Measurements from ENCODE around the gene WWC2. TPM values are rescaled to one million over a fixed set of nuclear protein-coding genes. Genes with fewer than 3 reads are reported as not detected.

WWC2 gene
- total and polyA plus RNA-seq, 3 experiments from 2014 or later, result 0.80 to 1.7 (median 0.85) TPM

DNA sequence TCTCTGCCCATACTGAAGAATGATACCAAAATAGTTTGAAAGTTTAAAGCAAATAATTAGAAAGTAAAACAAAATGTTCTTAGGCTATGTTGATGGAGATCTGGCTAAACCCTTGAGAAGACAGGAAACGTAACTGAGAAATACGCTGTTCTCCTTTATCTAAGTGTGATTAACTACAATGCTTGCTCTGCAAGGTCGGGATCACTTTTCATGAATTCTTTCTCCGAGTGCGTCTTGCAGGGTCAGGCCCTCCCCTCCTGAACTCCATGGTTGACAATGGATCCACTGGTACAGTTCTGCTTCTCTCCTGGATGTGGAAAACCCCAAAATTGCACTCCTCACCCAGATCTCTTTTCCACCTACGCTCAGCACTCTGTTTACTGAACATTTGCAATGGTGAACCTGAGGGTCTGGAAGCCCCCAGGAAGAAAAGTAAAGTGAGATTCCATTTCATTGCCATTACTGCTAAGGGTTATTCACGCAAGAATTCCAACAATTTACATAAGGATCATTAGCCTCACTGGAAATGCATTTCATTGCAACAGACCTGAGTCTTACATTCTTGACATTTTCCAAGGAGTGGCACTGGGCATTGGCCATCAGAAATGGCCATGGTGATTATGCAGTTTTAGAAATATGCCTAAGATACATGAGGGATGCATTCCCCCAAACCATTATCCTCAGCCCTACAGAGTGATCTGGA, 24.6 kb upstream of the WWC2 start:
- no peak for DNase-seq
- POLR2A ChIA-PET, result no interaction called here
- Mint-ChIP-seq H3K27ac (no peak overlapping the region), H3K9me3 (peaks cover 0 to 8% (median 3%) of the 10 kb centered on the region in 5 donors), H3K4me1 (peaks cover 0 to 4% (median 0%) of the 10 kb centered on the region in 3 donors), H3K36me3 (no peaks in the 10 kb centered on the region), H3K27me3 (peaks cover 8 to 15% of the 10 kb centered on the region in 2 donors), H3K4me3 (no peak overlapping the region)
- no peaks in the 10 kb centered on the region for H3K4me1 ChIP-seq (ENCODE audit: insufficient read depth, low read length)
- CTCF ChIA-PET, result interaction anchor here (0.6 to 3.1 kb wide), 10 partner anchors 8 to 333 kb away, joined by 3 to 16 read pairs (median 4); no protein-coding TSS in a partner anchor
- H3K27me3 ChIP-seq (ENCODE audit: insufficient read depth, low read length, poor library complexity, severe bottlenecking), result no peaks in the 10 kb centered on the region
- H3K9me3 ChIP-seq (ENCODE audit: low read length), result no peaks in the 10 kb centered on the region
- no peak overlapping the region for H3K4me3 ChIP-seq (ENCODE audit: low read length)
- H3K27ac ChIP-seq (ENCODE audit: low read depth, low read length), result no peak overlapping the region
- H3K36me3 ChIP-seq (ENCODE audit: insufficient read depth, low read length), result no peaks in the 10 kb centered on the region

GRCh38 chr4:183078634-183079033, 20.4 kb upstream of the WWC2 start:
- no peaks in the 10 kb centered on the region for H3K9me3 Mint-ChIP-seq
- Histone ChIP-seq H3K9me3 (ENCODE audit: low read length) (no peaks in the 10 kb centered on the region), H3K4me3 (ENCODE audit: low read length) (no peak overlapping the region), H3K27me3 (ENCODE audit: insufficient read depth, low read length, poor library complexity, severe bottlenecking) (no peaks in the 10 kb centered on the region), H3K27ac (ENCODE audit: low read depth, low read length) (no peak overlapping the region), H3K4me1 (ENCODE audit: insufficient read depth, low read length) (no peaks in the 10 kb centered on the region), H3K36me3 (ENCODE audit: insufficient read depth, low read length) (no peaks in the 10 kb centered on the region)
- POLR2A ChIA-PET, result no interaction called here
- no peak overlapping the region for H3K4me3 Mint-ChIP-seq
- no peaks in the 10 kb centered on the region for H3K36me3 Mint-ChIP-seq
- H3K27me3 Mint-ChIP-seq, result peaks cover 4 to 15% of the 10 kb centered on the region in 2 donors
- H3K27ac Mint-ChIP-seq, result no peak overlapping the region
- CTCF ChIA-PET, result interaction anchor here (0.6 kb wide), 1 partner anchor 172 kb away, joined by 3 read pairs; no protein-coding TSS in a partner anchor
- H3K4me1 Mint-ChIP-seq, result peaks cover 0 to under 1% (median 0%) of the 10 kb centered on the region in 3 donors
- no peak for DNase-seq

DNA sequence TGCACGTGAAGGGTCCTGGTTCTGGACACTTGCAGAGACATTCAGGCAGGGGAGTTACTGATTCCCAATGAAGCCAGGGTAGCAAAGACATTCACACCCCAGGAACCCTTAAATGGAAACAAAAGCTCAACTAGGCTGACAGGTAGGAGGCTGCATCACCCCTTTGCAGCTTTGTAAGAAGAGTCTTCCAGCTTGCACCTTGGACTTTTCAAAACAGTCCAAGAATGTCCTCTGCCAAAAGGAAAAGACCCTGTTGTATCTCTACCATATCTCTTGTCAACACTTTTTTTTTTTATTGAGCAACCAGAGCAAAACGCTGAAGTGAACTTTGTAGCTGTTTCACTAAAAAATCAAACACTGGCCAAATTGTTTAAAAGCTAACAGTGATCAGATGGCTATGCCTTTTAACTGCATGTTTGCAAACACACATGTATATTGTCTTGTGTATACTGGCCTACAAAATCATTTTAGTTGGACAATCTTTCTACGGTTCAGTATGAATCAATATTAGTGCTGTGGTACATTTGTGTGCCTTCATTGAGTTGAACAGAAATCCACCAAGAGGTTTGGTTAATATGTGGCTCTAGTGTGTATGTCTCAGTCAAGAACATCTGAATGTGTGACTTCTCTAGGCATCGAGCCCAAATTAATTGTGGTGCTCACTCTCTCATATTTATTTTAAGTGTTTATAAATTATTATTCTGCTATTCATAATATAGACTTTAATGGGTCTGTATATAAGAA, 18.5 kb upstream of the WWC2 start:
- H3K36me3 Mint-ChIP-seq, result no peaks in the 10 kb centered on the region
- no peaks in the 10 kb centered on the region for H3K9me3 Mint-ChIP-seq
- Histone ChIP-seq H3K27me3 (ENCODE audit: insufficient read depth, low read length, poor library complexity, severe bottlenecking) (no peaks in the 10 kb centered on the region), H3K4me3 (ENCODE audit: low read length) (no peak overlapping the region), H3K36me3 (ENCODE audit: insufficient read depth, low read length) (no peaks in the 10 kb centered on the region), H3K27ac (ENCODE audit: low read depth, low read length) (no peak overlapping the region), H3K9me3 (ENCODE audit: low read length) (no peaks in the 10 kb centered on the region), H3K4me1 (ENCODE audit: insufficient read depth, low read length) (no peaks in the 10 kb centered on the region)
- no peak for DNase-seq
- H3K27ac Mint-ChIP-seq, result no peak overlapping the region
- CTCF ChIA-PET, result no interaction called here
- H3K4me1 Mint-ChIP-seq, result no peaks in the 10 kb centered on the region
- POLR2A ChIA-PET, result no interaction called here
- H3K27me3 Mint-ChIP-seq, result peaks cover 1 to 7% of the 10 kb centered on the region in 2 donors
- H3K4me3 Mint-ChIP-seq, result no peak overlapping the region

- H3K36me3 Mint-ChIP-seq, result no peaks in the 10 kb centered on the region
- H3K4me1 Mint-ChIP-seq, result no peaks in the 10 kb centered on the region
- CTCF ChIA-PET, result no interaction called here
Observed at GRCh38 chr4:183081116-183081469, 18.0 kb upstream of the WWC2 start.

DNA sequence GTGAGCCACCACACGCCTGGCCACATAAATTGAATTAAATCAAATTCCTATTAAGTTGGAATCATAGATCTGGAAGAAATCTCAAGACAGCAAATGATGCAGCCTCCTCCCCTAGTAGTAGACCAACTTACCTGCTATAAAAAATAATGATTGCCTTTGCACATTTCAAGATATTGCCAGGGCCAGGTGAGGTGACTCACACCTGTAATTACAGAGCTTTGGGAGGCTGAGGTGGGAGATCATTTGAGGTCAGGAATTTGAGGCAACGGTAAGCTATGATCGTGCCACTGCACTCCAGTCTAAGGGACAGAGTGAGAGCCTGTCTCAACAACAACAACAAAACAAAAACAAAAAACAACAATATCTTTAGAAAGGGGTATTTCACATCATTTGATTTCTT, 17.0 kb upstream of the WWC2 start:
- H3K27ac ChIP-seq (ENCODE audit: low read depth, low read length), result no peak overlapping the region
- H3K4me3 ChIP-seq (ENCODE audit: low read length), result no peak overlapping the region
- DNase-seq, result no peak
- Mint-ChIP-seq H3K9me3 (no peaks in the 10 kb centered on the region), H3K4me1 (no peaks in the 10 kb centered on the region), H3K27me3 (peaks cover 0 to 6% of the 10 kb centered on the region in 2 donors), H3K27ac (peak overlapping the region in 1 of 8 donors; percentile 50), H3K4me3 (no peak overlapping the region), H3K36me3 (no peaks in the 10 kb centered on the region)
- H3K4me1 ChIP-seq (ENCODE audit: insufficient read depth, low read length), result no peaks in the 10 kb centered on the region
- H3K9me3 ChIP-seq (ENCODE audit: low read length), result no peaks in the 10 kb centered on the region
- no peaks in the 10 kb centered on the region for H3K36me3 ChIP-seq (ENCODE audit: insufficient read depth, low read length)
- CTCF ChIA-PET, result interaction anchor here (0.9 kb wide), 1 partner anchor 8 kb away, joined by 3 read pairs; no protein-coding TSS in a partner anchor
- H3K27me3 ChIP-seq (ENCODE audit: insufficient read depth, low read length, poor library complexity, severe bottlenecking), result no peaks in the 10 kb centered on the region
- POLR2A ChIA-PET, result no interaction called here

More at GRCh38 chr4:183081116-183081469, 18.0 kb upstream of the WWC2 start:
- Histone ChIP-seq H3K27ac (ENCODE audit: low read depth, low read length) (no peak overlapping the region), H3K4me3 (ENCODE audit: low read length) (no peak overlapping the region), H3K36me3 (ENCODE audit: insufficient read depth, low read length) (no peaks in the 10 kb centered on the region), H3K4me1 (ENCODE audit: insufficient read depth, low read length) (no peaks in the 10 kb centered on the region), H3K9me3 (ENCODE audit: low read length) (no peaks in the 10 kb centered on the region), H3K27me3 (ENCODE audit: insufficient read depth, low read length, poor library complexity, severe bottlenecking) (no peaks in the 10 kb centered on the region)
- Mint-ChIP-seq H3K9me3 (no peaks in the 10 kb centered on the region), H3K27ac (no peak overlapping the region), H3K4me3 (no peak overlapping the region), H3K27me3 (peaks cover 1 to 6% of the 10 kb centered on the region in 2 donors)
- POLR2A ChIA-PET, result no interaction called here
- DNase-seq, result no peak

- no peaks in the 10 kb centered on the region for H3K36me3 ChIP-seq (ENCODE audit: insufficient read depth, low read length)
- no peak for DNase-seq
- Mint-ChIP-seq H3K4me3 (no peak overlapping the region), H3K27ac (peak overlapping the region in 2 of 8 donors; percentile 14 to 22), H3K4me1 (peaks cover 5 to 9% (median 9%) of the 10 kb centered on the region in 3 donors), H3K27me3 (peaks cover 7 to 26% of the 10 kb centered on the region in 2 donors), H3K9me3 (peaks cover 0 to under 1% (median 0%) of the 10 kb centered on the region in 5 donors), H3K36me3 (peaks cover 0 to under 1% (median 0%) of the 10 kb centered on the region in 3 donors)
- ChIA-PET POLR2A (no interaction called here), CTCF (no interaction called here)
- no peak overlapping the region for H3K4me3 ChIP-seq (ENCODE audit: low read length)
- no peak overlapping the region for H3K27ac ChIP-seq (ENCODE audit: low read depth, low read length)
- no peaks in the 10 kb centered on the region for H3K9me3 ChIP-seq (ENCODE audit: low read length)
- no peaks in the 10 kb centered on the region for H3K4me1 ChIP-seq (ENCODE audit: insufficient read depth, low read length)
- H3K27me3 ChIP-seq (ENCODE audit: insufficient read depth, low read length, poor library complexity, severe bottlenecking), result no peaks in the 10 kb centered on the region
Observed at GRCh38 chr4:183094393-183095198, 4.5 kb upstream of the WWC2 start.

DNA sequence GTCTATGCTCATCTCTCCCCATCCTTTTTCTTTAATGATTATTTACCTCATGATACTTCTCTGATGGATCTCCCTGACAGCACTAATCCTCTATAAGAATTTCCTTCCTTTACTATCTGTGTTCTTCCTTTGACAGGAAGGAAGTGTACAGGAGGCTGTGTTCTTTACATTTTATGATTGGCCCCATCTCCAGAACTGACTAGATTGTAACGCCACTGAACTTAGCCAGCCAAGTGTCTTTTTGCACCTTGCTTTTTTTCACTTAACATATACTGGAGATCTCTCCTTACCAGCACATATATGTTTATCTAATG, 3.9 kb upstream of the WWC2 start:
- Mint-ChIP-seq H3K27ac (peak overlapping the region in 1 of 8 donors; percentile 16), H3K4me1 (peaks cover 7 to 12% (median 11%) of the 10 kb centered on the region in 3 donors), H3K36me3 (no peaks in the 10 kb centered on the region), H3K9me3 (no peaks in the 10 kb centered on the region), H3K27me3 (peaks cover 8 to 28% of the 10 kb centered on the region in 2 donors), H3K4me3 (no peak overlapping the region)
- no peak overlapping the region for H3K4me3 ChIP-seq (ENCODE audit: low read length)
- peaks cover 4% of the 10 kb centered on the region for H3K4me1 ChIP-seq (ENCODE audit: insufficient read depth, low read length)
- no peaks in the 10 kb centered on the region for H3K36me3 ChIP-seq (ENCODE audit: insufficient read depth, low read length)
- POLR2A ChIA-PET, result no interaction called here
- DNase-seq, result no peak
- H3K27ac ChIP-seq (ENCODE audit: low read depth, low read length), result no peak overlapping the region
- H3K27me3 ChIP-seq (ENCODE audit: insufficient read depth, low read length, poor library complexity, severe bottlenecking), result no peaks in the 10 kb centered on the region
- CTCF ChIA-PET, result no interaction called here
- no peaks in the 10 kb centered on the region for H3K9me3 ChIP-seq (ENCODE audit: low read length)

All from CD8-positive, alpha-beta memory T cell (primary cell).